D721Med (cell line): ENCODE measurements around the gene SLC6A6.

Source experiments
- DNase-seq: peaks from one replicate; pipeline ENCODE4 v3.0.0; 2011; ENCODE audit warnings: low spot score; ENCODE audit not compliant: insufficient read length
- FAIRE-seq: peaks from 2 replicates; lab custom pipeline; 2011; peaks lifted over from hg19 to GRCh38; lab: Jason Lieb, UNC
- CTCF ChIP-seq: IDR thresholded peaks from 2 replicates; pipeline ENCODE4 v1.5.1; 2012; ENCODE audit warnings: mild to moderate bottlenecking, control low read depth; ENCODE audit not compliant: insufficient read depth; ENCODE audit errors: missing control alignments

Gene SLC6A6

GRCh38 chr3:14481646-14482036 is 79.2 kb downstream of the SLC6A6 start:
- no peak for FAIRE-seq
- no peak for DNase-seq
- no peak for TF ChIP-seq CTCF

- no peak for TF ChIP-seq CTCF
Measured at GRCh38 chr3:14482271-14482721, 79.9 kb downstream of the SLC6A6 start.

GRCh38 chr3:14483286-14483685 is 80.9 kb downstream of the SLC6A6 start:
- FAIRE-seq = no peak

More at GRCh38 chr3:14482271-14482721, 79.9 kb downstream of the SLC6A6 start:
- DNase-seq (no peak), FAIRE-seq (no peak)

GRCh38 chr3:14484741-14485140 is 82.3 kb downstream of the SLC6A6 start:
- TF ChIP-seq CTCF = no peak
- FAIRE-seq = no peak
- DNase-seq = no peak

More at GRCh38 chr3:14483286-14483685, 80.9 kb downstream of the SLC6A6 start:
- TF ChIP-seq CTCF = no peak
- DNase-seq = no peak

- DNase-seq (no peak), FAIRE-seq (no peak)
- TF ChIP-seq CTCF = no peak
Measured at GRCh38 chr3:14485981-14486380, 83.6 kb downstream of the SLC6A6 start.

- FAIRE-seq = no peak
- TF ChIP-seq CTCF = no peak
- DNase-seq = no peak
Measured at GRCh38 chr3:14486460-14486859, 84.1 kb downstream of the SLC6A6 start.

GRCh38 chr3:14487086-14487485 is 84.7 kb downstream of the SLC6A6 start:
- TF ChIP-seq CTCF = no peak
- DNase-seq = no peak
- no peak for FAIRE-seq
